Measurements from ENCODE around the gene PXDN.

Gene PXDN

DNA sequence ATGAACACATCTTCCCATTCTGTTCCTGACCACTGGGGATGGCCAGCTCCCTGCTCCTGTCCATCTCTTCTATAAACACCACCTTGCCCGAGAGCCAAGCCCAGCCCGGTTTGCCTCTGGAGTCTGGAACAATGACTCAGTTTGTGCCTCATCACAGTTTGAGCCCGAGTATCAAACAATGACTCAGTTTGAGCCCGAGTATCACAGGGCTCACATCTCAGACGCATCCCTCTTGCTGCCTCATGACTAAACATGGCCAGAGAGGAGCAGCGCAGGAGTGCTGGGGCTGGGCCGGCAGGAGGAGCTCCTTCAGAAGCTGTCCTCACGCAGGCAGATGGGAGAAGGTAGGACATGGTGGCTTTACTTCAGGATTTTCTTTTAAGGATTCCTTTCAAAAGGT is 68.7 kb downstream of the PXDN start:
- no peak for TF ChIP-seq ZNF274 (IDR thresholded peaks at IDR 0.05; ENCODE audit: low read depth, low read length)
- no peak for TF ChIP-seq YY1 (IDR thresholded peaks at IDR 0.05; ENCODE audit: insufficient read depth, insufficient read length)
- no peak for TF ChIP-seq SUZ12 (IDR thresholded peaks at IDR 0.05; ENCODE audit: extremely low read depth, insufficient read depth, insufficient read length)
- H3K9me3 ChIP-seq (ENCODE audit: insufficient read depth, low read length) = no peaks in the 10 kb centered on the region
- H3K4me1 ChIP-seq (ENCODE audit: insufficient read depth, insufficient read length) = no peaks in the 10 kb centered on the region
- no peaks in the 10 kb centered on the region for H3K27me3 ChIP-seq (ENCODE audit: insufficient read depth, insufficient read length)
- DNase-seq (ENCODE audit: low read depth, low spot score) = no peak
- H3K36me3 ChIP-seq (ENCODE audit: insufficient read depth, insufficient read length, low read length) = peaks cover 90% of the 10 kb centered on the region
- no peak overlapping the region for H3K4me3 ChIP-seq (ENCODE audit: insufficient read length, low read depth)
- no peak overlapping the region for H3K9ac ChIP-seq (ENCODE audit: insufficient read length, low read depth)

DNA sequence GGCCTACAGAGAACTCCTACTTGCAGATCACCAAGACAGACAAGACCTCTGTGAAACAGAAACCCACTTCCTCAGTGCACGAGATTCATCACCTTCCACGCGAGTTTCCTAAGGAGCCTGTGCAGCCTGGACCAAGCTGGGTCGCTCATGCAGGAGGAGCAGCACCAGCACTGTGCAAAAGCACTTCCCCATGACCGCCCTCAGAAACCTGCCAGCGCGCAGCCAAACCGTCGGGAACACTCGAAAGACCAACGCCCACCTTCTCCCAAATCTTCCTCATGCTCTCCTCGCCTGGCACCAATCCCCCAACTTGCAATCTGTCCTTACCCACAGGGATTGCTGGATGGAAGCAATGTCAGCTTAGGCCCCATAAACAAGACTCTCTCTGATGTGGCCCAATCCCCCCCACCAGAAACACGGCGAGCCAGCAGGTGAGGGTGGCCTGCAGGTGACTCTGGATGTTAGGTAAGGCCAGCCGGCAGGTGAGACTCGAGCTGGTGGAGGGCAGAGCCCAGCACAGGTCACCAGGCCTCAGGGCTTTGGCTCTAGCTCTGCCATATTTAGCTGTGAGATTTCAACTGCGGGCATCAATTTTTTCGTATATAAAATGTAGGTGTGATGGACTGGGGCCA is 69.4 kb downstream of the PXDN start:
- TF ChIP-seq SUZ12 (IDR thresholded peaks at IDR 0.05; ENCODE audit: extremely low read depth, insufficient read depth, insufficient read length) (no peak), YY1 (IDR thresholded peaks at IDR 0.05; ENCODE audit: insufficient read depth, insufficient read length) (no peak), ZNF274 (IDR thresholded peaks at IDR 0.05; ENCODE audit: low read depth, low read length) (no peak)
- DNase-seq (ENCODE audit: low read depth, low spot score) = no peak
- no peak overlapping the region for H3K4me3 ChIP-seq (ENCODE audit: insufficient read length, low read depth)
- peaks cover 86% of the 10 kb centered on the region for H3K36me3 ChIP-seq (ENCODE audit: insufficient read depth, insufficient read length, low read length)
- no peaks in the 10 kb centered on the region for H3K27me3 ChIP-seq (ENCODE audit: insufficient read depth, insufficient read length)
- H3K4me1 ChIP-seq (ENCODE audit: insufficient read depth, insufficient read length) = no peaks in the 10 kb centered on the region
- H3K9me3 ChIP-seq (ENCODE audit: insufficient read depth, low read length) = no peaks in the 10 kb centered on the region
- H3K9ac ChIP-seq (ENCODE audit: insufficient read length, low read depth) = no peak overlapping the region

DNA sequence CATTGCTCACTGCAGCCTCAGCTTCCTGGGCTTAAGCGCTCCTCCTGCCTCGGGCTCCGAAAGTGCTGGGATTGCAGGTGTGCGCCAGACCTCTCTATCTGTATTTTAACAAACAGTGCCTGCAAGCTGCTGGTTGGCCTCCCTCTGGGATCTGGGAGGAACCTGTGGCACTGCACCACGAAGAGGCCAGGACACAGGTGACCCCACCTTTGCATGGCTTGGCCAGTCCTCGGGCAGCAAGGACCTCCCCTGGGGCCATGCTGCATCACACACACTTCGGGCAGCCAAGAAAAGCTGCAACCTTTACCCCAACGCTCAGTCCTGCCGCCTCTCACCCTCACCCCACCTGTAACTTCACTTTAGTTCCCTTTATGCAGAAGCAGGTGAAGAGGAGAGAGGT is 70.0 kb downstream of the PXDN start:
- no peak overlapping the region for H3K9ac ChIP-seq (ENCODE audit: insufficient read length, low read depth)
- TF ChIP-seq YY1 (IDR thresholded peaks at IDR 0.05; ENCODE audit: insufficient read depth, insufficient read length) (no peak), ZNF274 (IDR thresholded peaks at IDR 0.05; ENCODE audit: low read depth, low read length) (no peak), SUZ12 (IDR thresholded peaks at IDR 0.05; ENCODE audit: extremely low read depth, insufficient read depth, insufficient read length) (no peak)
- no peaks in the 10 kb centered on the region for H3K9me3 ChIP-seq (ENCODE audit: insufficient read depth, low read length)
- no peak for DNase-seq (ENCODE audit: low read depth, low spot score)
- H3K27me3 ChIP-seq (ENCODE audit: insufficient read depth, insufficient read length) = no peaks in the 10 kb centered on the region
- H3K4me3 ChIP-seq (ENCODE audit: insufficient read length, low read depth) = no peak overlapping the region
- peaks cover 82% of the 10 kb centered on the region for H3K36me3 ChIP-seq (ENCODE audit: insufficient read depth, insufficient read length, low read length)
- no peaks in the 10 kb centered on the region for H3K4me1 ChIP-seq (ENCODE audit: insufficient read depth, insufficient read length)

DNA sequence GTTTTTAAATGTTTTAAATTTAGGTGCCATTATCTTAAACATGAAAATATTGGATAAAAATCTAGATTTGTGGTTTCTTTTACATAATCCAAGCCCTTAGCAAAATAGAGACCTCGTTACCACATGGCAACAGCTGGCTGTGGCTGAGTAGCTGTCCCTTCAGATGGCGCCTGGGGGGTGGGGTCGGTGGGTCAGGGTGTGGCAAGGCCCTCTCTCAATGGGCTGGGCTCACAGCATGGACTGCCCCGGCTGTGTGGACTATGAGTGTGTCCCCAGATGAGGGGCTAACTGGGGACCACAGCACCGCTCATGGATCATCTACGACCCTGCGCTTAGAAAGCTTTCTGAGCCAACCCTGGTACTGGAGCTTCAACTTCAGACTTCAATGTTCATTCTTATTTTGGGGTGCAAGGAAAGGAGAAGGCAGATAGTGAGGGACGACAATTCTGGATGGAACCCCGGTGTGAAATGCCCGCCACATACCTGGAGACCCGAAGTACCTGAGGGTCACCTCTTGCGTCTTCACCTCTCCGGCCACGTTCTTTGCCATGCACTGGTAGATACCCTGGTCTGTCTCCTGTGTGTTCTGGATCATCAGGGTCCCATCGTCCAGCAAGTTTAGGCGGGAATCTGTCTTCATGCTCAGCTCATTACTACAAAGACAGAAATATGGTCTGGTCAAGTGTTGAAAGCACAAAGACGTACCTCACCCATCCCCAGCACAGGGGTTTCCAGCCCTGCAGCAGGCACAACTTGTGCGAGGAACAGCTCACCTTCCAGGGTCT is 71.0 kb downstream of the PXDN start:
- no peak for DNase-seq (ENCODE audit: low read depth, low spot score)
- peaks cover 75% of the 10 kb centered on the region for H3K36me3 ChIP-seq (ENCODE audit: insufficient read depth, insufficient read length, low read length)
- H3K4me3 ChIP-seq (ENCODE audit: insufficient read length, low read depth) = no peak overlapping the region
- H3K9ac ChIP-seq (ENCODE audit: insufficient read length, low read depth) = no peak overlapping the region
- H3K27me3 ChIP-seq (ENCODE audit: insufficient read depth, insufficient read length) = no peaks in the 10 kb centered on the region
- TF ChIP-seq ZNF274 (IDR thresholded peaks at IDR 0.05; ENCODE audit: low read depth, low read length) = no peak
- no peak for TF ChIP-seq YY1 (IDR thresholded peaks at IDR 0.05; ENCODE audit: insufficient read depth, insufficient read length)
- no peak for TF ChIP-seq SUZ12 (IDR thresholded peaks at IDR 0.05; ENCODE audit: extremely low read depth, insufficient read depth, insufficient read length)
- no peaks in the 10 kb centered on the region for H3K9me3 ChIP-seq (ENCODE audit: insufficient read depth, low read length)
- H3K4me1 ChIP-seq (ENCODE audit: insufficient read depth, insufficient read length) = no peaks in the 10 kb centered on the region

DNA sequence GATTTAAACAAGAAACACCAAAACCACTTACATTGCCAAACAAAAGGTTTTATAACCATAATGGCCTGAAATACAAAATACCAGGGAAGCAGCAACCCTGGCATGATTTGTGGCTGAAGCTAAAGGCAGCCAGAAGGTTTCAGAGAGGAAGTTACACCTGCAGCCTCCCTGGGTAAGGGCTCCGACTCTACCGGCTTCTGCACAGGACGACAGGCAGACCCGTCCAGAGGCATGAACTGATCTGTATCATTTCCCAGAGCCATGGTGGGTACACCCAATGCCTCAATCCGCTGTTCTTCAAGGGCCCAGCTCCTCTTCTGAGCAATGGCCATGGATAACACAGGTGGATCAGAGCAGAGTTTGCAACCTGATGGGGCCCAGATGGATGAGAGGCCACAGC is 71.6 kb downstream of the PXDN start:
- Histone ChIP-seq H3K9ac (ENCODE audit: insufficient read length, low read depth) (no peak overlapping the region), H3K4me1 (ENCODE audit: insufficient read depth, insufficient read length) (no peaks in the 10 kb centered on the region), H3K27me3 (ENCODE audit: insufficient read depth, insufficient read length) (no peaks in the 10 kb centered on the region), H3K36me3 (ENCODE audit: insufficient read depth, insufficient read length, low read length) (peaks cover 68% of the 10 kb centered on the region), H3K9me3 (ENCODE audit: insufficient read depth, low read length) (no peaks in the 10 kb centered on the region), H3K4me3 (ENCODE audit: insufficient read length, low read depth) (no peak overlapping the region)
- DNase-seq (ENCODE audit: low read depth, low spot score) = no peak
- TF ChIP-seq ZNF274 (IDR thresholded peaks at IDR 0.05; ENCODE audit: low read depth, low read length) (no peak), YY1 (IDR thresholded peaks at IDR 0.05; ENCODE audit: insufficient read depth, insufficient read length) (no peak), SUZ12 (IDR thresholded peaks at IDR 0.05; ENCODE audit: extremely low read depth, insufficient read depth, insufficient read length) (no peak)

DNA sequence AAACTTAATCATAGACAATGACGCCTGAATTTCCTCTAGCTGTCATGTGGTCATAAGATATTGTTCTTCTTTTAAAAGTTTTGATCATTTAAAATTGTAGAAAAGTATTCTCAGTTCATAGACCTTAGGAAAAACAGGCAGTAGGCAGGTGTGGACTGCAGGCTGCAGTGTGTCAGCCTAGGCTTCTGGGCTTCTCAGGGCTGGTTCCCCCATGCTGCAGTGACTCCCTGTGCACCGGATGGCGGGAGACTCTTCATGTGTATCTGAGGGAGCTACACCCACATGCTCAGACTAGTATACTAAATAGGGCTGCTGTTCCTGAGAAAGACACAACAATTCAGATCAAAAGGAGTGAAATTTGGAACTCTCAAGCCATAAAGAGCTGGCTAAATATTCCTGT is 72.4 kb downstream of the PXDN start:
- Histone ChIP-seq H3K4me1 (ENCODE audit: insufficient read depth, insufficient read length) (no peaks in the 10 kb centered on the region), H3K4me3 (ENCODE audit: insufficient read length, low read depth) (no peak overlapping the region), H3K9me3 (ENCODE audit: insufficient read depth, low read length) (no peaks in the 10 kb centered on the region), H3K27me3 (ENCODE audit: insufficient read depth, insufficient read length) (no peaks in the 10 kb centered on the region), H3K36me3 (ENCODE audit: insufficient read depth, insufficient read length, low read length) (peaks cover 60% of the 10 kb centered on the region), H3K9ac (ENCODE audit: insufficient read length, low read depth) (no peak overlapping the region)
- TF ChIP-seq YY1 (IDR thresholded peaks at IDR 0.05; ENCODE audit: insufficient read depth, insufficient read length) = no peak
- TF ChIP-seq ZNF274 (IDR thresholded peaks at IDR 0.05; ENCODE audit: low read depth, low read length) = no peak
- TF ChIP-seq SUZ12 (IDR thresholded peaks at IDR 0.05; ENCODE audit: extremely low read depth, insufficient read depth, insufficient read length) = no peak
- no peak for DNase-seq (ENCODE audit: low read depth, low spot score)

DNA sequence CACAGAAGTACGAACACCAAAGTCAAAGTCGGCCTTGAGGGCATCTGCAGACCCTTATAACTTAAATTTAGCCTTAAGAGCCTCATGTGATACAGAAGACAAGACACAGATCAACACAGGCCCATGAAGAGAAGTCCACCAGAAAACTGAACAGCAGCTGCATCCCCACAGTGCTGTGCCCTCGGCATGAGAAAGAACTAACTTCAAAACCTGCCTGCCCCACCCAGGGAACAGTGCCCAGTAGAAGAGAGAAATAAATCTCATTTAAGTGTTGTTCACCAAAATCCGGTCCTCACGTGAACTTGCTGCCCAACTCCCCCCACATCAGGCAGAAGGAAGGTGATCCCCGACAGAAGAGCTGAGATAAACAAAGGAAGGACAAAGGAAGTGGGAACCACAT is 73.7 kb downstream of the PXDN start:
- no peak overlapping the region for H3K9ac ChIP-seq (ENCODE audit: insufficient read length, low read depth)
- H3K36me3 ChIP-seq (ENCODE audit: insufficient read depth, insufficient read length, low read length) = peaks cover 55% of the 10 kb centered on the region
- no peaks in the 10 kb centered on the region for H3K9me3 ChIP-seq (ENCODE audit: insufficient read depth, low read length)
- DNase-seq (ENCODE audit: low read depth, low spot score) = no peak
- H3K27me3 ChIP-seq (ENCODE audit: insufficient read depth, insufficient read length) = no peaks in the 10 kb centered on the region
- TF ChIP-seq YY1 (IDR thresholded peaks at IDR 0.05; ENCODE audit: insufficient read depth, insufficient read length) (no peak), ZNF274 (IDR thresholded peaks at IDR 0.05; ENCODE audit: low read depth, low read length) (no peak), SUZ12 (IDR thresholded peaks at IDR 0.05; ENCODE audit: extremely low read depth, insufficient read depth, insufficient read length) (no peak)
- no peaks in the 10 kb centered on the region for H3K4me1 ChIP-seq (ENCODE audit: insufficient read depth, insufficient read length)
- H3K4me3 ChIP-seq (ENCODE audit: insufficient read length, low read depth) = no peak overlapping the region

All from NT2/D1 (cell line).